ENCODE data around the gene INSYN2B.

- TF ChIP-seq CTCF (conservative IDR thresholded peaks at IDR 0.05; ENCODE audit: low read depth, low read length): no peak
- no peak for TF ChIP-seq EZH2phosphoT487 (IDR thresholded peaks at IDR 0.05; ENCODE audit: borderline replicate concordance, low read length)
Measured at GRCh38 chr5:169874621-169875020, 105.7 kb downstream of the INSYN2B start.
